Measurements from ENCODE around the gene TEAD2. TPM values are rescaled to one million over a fixed set of nuclear protein-coding genes. Genes with fewer than 3 reads are reported as not detected.

Gene TEAD2
- total RNA-seq, result 10 to 100 TPM; 31.1 to 77.2 (median 54.3) TPM
- polyA plus RNA-seq, result 10 to 100 TPM; 44.9 to 52.2 TPM
- long read RNA-seq, donor 1, transcript TEAD2-201 (12 exons, 2,164 nt), result major isoform, 9 of 70 reads
- long read RNA-seq, donor 1, partial matches to known transcripts, result 36 of 70 reads
- long read RNA-seq, donor 1, other reads (novel, unspliced or antisense), result 24 of 70 reads
- long read RNA-seq, donor 2, partial matches to known transcripts, result 30 of 43 reads
- long read RNA-seq, donor 2, other reads (novel, unspliced or antisense), result 12 of 43 reads
- long read RNA-seq, donor 3, transcript TEAD2-201 (12 exons, 2,164 nt), result major isoform, 8 of 105 reads
- long read RNA-seq, donor 3, partial matches to known transcripts, result 46 of 105 reads
- long read RNA-seq, donor 3, other reads (novel, unspliced or antisense), result 46 of 105 reads

DNA sequence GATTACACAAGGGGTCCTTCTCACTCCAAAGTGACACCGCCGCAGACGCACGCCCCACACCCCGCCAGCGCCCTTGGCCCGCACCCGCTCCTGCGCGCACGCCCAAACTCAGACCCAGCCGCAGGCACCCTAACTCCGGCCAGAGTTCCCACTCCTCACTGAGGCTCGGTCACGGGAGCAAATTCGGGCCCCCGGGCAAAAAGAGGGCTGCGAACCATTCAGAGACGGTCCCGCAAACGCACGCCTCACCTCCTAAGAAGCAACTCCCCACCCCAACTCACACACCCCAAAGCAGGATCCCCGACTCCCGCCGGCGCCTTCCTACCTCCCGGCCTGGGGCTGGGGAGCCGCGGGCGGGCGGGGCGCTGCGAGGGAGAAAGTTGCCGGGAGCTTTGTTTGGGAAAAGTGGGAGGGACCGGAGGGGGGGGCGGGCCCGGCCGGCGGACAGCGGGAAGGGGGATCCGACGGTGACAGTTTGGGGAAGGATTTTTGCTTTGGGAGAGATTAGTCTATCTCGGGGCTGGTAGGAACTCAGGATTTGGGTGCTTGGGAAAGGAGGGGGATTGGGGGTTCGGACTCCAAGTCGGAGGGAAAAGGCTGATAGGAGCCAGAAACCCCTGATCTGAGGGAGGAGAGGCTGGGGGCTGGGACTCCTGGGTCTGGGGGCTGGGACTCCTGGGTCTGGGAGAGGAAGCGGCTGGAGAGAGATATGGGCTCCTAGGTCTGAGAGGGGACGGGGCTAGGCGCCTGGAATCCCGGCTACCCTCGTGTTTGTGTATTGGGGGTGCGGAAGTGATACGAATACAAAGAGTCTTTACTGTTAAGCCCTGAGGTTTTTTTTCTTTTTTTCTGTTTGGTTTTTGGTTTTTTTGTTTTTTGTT is at the start of gene TEAD2:
Gene TEAD2 (minus strand): TSS at position 369 of the 881 bp plus-strand sequence. CDS start 2,341 bp downstream, outside the sequence.
- peak in 1 of 2 donors; percentile 61 for TF ChIP-seq POLR2A (IDR thresholded peaks at IDR 0.05)
- TF ChIP-seq, protein P1, sequence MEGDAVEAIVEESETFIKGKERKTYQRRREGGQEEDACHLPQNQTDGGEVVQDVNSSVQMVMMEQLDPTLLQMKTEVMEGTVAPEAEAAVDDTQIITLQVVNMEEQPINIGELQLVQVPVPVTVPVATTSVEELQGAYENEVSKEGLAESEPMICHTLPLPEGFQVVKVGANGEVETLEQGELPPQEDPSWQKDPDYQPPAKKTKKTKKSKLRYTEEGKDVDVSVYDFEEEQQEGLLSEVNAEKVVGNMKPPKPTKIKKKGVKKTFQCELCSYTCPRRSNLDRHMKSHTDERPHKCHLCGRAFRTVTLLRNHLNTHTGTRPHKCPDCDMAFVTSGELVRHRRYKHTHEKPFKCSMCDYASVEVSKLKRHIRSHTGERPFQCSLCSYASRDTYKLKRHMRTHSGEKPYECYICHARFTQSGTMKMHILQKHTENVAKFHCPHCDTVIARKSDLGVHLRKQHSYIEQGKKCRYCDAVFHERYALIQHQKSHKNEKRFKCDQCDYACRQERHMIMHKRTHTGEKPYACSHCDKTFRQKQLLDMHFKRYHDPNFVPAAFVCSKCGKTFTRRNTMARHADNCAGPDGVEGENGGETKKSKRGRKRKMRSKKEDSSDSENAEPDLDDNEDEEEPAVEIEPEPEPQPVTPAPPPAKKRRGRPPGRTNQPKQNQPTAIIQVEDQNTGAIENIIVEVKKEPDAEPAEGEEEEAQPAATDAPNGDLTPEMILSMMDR (IDR thresholded peaks at IDR 0.05), result no peak

GRCh38 chr19:49411681-49412326 is 49.6 kb upstream of the TEAD2 start:
- ATAC-seq (no peak), DNase-seq (no peak)
- Histone ChIP-seq H3K9me3 (no peaks in the 10 kb centered on the region), H3K36me3 (no peaks in the 10 kb centered on the region), H3K4me3 (no peak overlapping the region), H3K27ac (no peak overlapping the region), H3K4me1 (peaks cover 0 to 21% (median 0%) of the 10 kb centered on the region in 12 donors), H3K27me3 (peaks cover 0 to 23% (median 0%) of the 10 kb centered on the region in 9 donors)
- intact Hi-C loops (cut with DNase I), result no loop called here
- no peak for TF ChIP-seq POLR2A (IDR thresholded peaks at IDR 0.05)
- TF ChIP-seq, protein P1 (IDR thresholded peaks at IDR 0.05), result no peak
- WGBS, 4 donors, result 57 to 77% (median 69%) methylated on average over 3 of the region's 3 CpGs

More for the DNA sequence above, at the start of gene TEAD2:
- Histone ChIP-seq H3K27ac (peak within 1 kb of the TSS; percentile 93 to 99 (median 98)), H3K4me3 (peak within 1 kb of the TSS; percentile 70 to 97 (median 92)), H3K4me1 (peaks cover 0 to 27% (median 11%) of the 10 kb centered on the region in 12 donors), H3K27me3 (peaks cover 0 to 12% (median 0%) of the 10 kb centered on the region in 9 donors), H3K9me3 (no peaks in the 10 kb centered on the region), H3K36me3 (peaks cover 0 to 27% (median 21%) of the 10 kb centered on the region in 9 donors)
- ATAC-seq, result peak; percentile 27 to 65 (median 50)
- intact Hi-C loops (cut with DNase I), result no loop called here
- DNase-seq, result peak; percentile 81 to 89 (median 87)
- 0 to 1% (median 1%) methylated on average over 34 to 52 of the region's 52 CpGs for WGBS, 4 donors

DNA sequence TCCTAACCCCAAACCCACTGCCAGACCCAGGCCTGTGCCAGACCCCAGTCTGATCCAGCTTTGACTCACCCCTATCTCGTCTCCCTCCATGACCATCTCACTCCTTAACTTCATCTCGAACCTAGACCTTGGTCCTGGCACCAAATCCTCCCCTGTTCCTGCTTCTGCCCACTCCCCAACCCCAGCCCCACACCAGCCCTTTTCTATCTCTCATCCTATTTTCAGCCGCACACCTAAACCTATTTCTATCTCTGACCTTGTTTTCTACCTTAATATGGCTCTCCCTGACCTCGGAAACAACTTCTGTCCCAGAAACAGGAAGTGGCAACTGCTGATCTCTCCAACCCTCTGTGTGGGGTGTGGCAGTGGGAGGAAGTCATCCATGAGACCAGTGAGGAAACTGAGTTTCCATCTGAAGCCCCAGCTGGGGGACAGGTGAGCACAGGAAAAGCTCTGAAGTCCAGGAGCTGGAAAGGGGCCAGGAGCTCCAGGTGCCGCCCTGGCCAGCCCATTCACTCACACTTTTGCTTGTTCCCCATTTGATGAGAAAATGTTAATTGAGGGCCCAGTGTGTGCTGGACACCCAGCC is 47.3 kb upstream of the TEAD2 start:
- 73 to 79% (median 75%) methylated on average over 5 of the region's 5 CpGs for WGBS, 4 donors
- H3K36me3 ChIP-seq, result no peaks in the 10 kb centered on the region
- H3K27ac ChIP-seq, result no peak overlapping the region
- intact Hi-C loops (cut with DNase I), result no loop called here
- TF ChIP-seq, protein P1 (IDR thresholded peaks at IDR 0.05), result no peak
- TF ChIP-seq POLR2A (IDR thresholded peaks at IDR 0.05), result no peak
- peaks cover 0 to 5% (median 0%) of the 10 kb centered on the region in 9 donors for H3K27me3 ChIP-seq
- ATAC-seq (no peak), DNase-seq (no peak)
- no peak overlapping the region for H3K4me3 ChIP-seq
- H3K9me3 ChIP-seq, result no peaks in the 10 kb centered on the region
- peaks cover 0 to 21% (median 0%) of the 10 kb centered on the region in 12 donors for H3K4me1 ChIP-seq
